HG02885 (cell line): Measurements from ENCODE around the gene CH25H.

Source experiments
- ATAC-seq: cut with Tn5 transposase; IDR thresholded peaks from one replicate; pipeline ENCODE4 v1.9.1; 2021; ENCODE audit warnings: mild to moderate bottlenecking; ENCODE audit not compliant: unreplicated experiment, poor library complexity

Gene CH25H

GRCh38 chr10:89235073-89235798, 28.1 kb upstream of the CH25H start:
- ATAC-seq = no peak

DNA sequence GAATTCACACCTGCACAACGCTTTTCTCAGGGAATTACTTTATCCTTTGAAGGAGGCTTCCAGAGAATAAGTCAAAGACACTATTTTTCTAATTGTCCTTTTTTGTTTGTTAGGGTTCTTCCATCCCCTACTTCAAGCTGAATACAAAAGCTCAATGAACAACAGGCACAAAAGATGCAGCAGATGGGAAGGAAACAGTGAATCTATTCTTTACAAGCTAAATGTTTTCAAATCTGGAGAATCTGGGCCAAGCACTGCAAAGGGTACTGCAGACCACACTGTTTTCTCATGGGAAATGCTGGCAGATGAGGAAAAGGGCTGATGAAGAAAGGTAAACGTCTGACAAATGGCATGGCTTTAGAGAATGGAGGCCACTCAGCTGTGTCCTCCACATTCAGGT, 25.9 kb upstream of the CH25H start:
- no peak for ATAC-seq

DNA sequence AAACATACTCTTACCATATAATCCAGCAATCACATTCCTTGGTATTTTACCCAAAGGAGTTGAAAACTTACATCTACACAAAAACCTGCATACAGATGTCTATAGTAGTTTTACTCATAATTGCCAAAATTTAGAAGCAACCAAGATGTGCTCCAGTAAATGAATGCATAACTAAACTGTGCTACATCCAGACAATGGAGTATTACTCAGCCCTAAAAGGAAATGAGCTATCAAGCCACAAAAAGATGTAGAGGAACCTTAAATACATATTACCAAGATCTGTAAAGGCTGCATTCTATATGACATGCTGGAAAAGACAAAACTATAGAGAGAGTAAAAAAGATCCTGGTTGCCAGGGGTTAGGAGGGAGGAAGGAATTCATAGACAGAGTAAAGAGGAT, 21.8 kb upstream of the CH25H start:
- no peak for ATAC-seq

GRCh38 chr10:89228146-89228545, 21.0 kb upstream of the CH25H start:
- ATAC-seq = no peak

- ATAC-seq = no peak
Measured at GRCh38 chr10:89226891-89227290, 19.8 kb upstream of the CH25H start.

DNA sequence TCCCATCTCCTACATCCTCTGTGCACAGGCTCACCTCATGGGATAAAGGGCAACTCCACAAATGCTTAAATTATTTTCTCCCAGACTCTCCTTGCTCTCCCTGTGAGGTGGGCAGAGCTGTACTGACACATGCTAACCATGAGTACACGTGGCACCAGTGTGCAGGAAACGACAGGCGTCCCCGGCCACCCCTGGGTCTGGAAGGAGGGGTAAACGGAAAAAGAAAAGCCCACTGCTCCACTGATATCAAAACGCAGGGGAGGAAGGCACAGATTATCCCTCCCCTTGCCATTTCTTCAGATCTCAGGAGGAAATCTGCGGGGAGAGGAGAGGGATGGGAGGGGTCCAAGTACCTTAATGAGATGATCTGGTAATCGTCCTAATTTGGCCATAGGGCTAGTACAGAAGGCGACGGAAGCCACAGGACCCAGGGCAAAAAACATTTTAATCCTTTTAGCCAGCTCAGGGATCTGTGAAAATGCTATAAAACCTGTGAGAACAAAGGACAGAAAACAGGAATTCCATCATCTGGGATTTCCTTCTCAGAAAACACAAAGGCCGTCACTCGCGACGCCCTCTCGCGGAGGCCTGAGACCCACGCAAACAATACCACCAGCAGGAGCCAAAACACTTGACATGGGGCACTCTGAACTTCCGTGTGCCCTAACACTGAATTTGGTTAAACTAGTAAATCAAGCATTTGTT, 17.8 kb upstream of the CH25H start:
- ATAC-seq = no peak

DNA sequence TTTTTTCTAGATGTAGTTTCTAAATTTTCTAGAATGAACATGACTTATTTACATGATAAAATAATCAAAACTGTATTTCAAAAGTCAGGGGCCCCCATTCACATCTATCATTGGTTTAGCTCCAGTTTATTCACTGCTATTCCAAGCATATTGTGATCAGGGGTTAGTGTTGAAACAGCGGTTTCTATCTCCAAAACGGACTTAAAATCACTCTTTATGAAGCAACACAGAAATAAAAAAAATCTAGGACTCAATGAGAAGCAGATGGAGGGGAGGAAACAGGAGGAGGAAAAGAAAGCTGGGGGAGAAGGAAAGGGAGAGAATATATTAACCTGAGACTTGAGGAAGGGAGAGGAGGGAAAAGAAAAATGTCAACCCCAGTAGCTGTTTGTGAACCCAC, 14.8 kb upstream of the CH25H start:
- no peak for ATAC-seq

- no peak for ATAC-seq
Measured at GRCh38 chr10:89219513-89220218, 12.5 kb upstream of the CH25H start.

DNA sequence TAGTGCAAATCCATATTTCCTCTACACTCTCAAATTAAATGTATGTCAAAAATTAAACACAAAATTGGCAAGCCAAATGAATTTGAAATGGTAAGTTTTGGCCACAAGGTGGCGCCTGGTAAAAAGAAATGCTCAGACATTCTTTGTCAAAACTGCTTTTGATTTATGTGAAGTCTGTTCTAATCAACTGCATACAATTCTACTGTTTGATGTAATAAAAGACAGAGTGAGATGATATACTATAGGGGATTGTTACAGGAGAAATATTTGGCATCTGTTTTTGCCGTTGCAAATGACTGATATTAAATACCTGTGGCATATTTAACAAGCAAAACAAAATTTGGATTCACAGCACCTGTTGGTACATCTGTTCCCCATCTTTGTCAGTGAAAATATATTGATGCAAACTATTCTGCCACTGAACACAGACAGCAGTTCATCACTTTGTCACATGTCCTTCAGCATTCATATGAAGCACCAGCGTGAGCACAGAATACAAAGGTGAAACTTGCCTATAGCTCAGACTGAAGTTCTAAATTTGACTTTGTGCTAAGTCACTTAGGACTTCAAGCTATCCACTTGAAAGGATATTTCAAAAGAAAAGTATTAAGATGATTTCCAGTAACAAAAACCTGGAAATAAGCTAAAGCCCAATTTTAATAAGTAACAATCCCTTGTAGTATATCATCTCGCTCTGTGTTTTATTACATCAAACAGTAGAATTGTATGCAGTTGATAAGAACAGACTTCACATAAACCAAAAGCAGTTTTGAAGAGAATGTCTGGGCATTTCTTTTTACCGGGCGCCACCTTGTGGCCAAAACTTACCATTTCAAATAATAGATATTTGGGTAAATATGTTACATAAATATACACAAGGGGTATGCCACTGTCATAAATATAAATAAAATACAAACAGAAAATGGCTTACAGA, 10.2 kb upstream of the CH25H start:
- no peak for ATAC-seq

DNA sequence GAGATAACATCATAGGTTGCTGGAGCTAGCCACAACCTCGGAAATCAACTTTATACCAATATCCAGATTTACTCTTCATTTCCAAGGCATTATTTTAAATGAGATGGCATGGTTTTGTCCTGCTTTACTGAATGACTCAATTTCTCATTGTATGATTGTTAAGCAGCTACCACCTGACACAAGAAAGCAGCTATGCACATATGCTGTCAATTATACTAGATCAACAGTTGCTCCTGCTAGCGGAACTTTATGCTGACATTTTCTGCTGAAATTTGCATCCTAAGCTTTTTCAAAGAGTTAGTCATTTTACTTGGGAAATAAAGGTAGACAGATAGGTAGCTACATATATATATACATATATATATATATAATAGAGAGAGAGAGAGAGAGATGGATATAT, 8.9 kb upstream of the CH25H start:
- no peak for ATAC-seq

GRCh38 chr10:89215511-89215910, 8.4 kb upstream of the CH25H start:
- ATAC-seq = no peak

DNA sequence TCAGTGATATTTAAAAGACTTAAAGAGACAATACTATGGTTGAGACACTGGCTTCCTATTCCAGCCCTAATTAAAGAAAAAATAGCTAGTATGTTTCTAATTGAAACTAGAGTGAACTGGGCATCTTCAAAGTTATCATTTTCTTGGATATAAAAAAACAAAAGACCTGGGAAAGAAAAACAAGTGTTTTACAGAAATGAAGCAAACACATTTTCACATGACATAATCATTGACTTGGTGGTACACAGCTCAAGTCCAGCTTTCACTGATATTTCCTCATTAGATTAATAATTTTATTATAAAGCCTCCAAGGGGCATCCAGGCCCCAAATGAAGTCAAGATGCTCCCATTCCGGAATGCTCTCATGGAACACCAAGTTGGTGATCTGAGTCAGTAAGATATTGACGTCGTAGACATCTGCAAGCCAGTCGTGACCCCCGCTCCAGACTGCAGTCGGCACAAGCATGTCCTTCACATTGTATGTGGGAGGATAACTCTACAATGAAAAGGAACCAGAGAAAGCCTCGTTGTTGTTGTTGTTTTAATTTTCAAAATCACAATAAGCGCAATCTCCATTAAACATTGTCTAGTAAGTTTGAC, 7.5 kb upstream of the CH25H start:
- no peak for ATAC-seq

GRCh38 chr10:89213191-89213808, 6.2 kb upstream of the CH25H start:
- ATAC-seq = no peak

GRCh38 chr10:89210794-89211425, 3.8 kb upstream of the CH25H start:
- no peak for ATAC-seq

GRCh38 chr10:89209718-89210117, 2.6 kb upstream of the CH25H start:
- no peak for ATAC-seq

GRCh38 chr10:89207801-89208551, 859 bp upstream of the CH25H start:
- no peak for ATAC-seq

- ATAC-seq = no peak
Measured at GRCh38 chr10:89206402-89207180, 526 bp downstream of the CH25H start.
